ENCODE data around the gene CTRL.

GRCh38 chr16:67930678-67931211, 917 bp downstream of the CTRL start:
- TF ChIP-seq CTCF (IDR thresholded peaks at IDR 0.05; ENCODE audit: insufficient read depth, low read depth, low read length): no peak
- no peak for TF ChIP-seq EZH2 (IDR thresholded peaks at IDR 0.05; ENCODE audit: insufficient read depth, low read length)

Data from astrocyte (in vitro differentiated cells and primary cell).